Measurements from ENCODE around the gene IRAK3. TPM values are rescaled to one million over a fixed set of nuclear protein-coding genes. Genes with fewer than 3 reads are reported as not detected.
"Not testable (repeated sequence)": the region's sequence is repeated elsewhere in the genome, so short reads cannot be mapped to it uniquely, and the experiment has no call there.

Gene IRAK3
- total RNA-seq, 1 donor from 2014 or later = 0.02 TPM

DNA sequence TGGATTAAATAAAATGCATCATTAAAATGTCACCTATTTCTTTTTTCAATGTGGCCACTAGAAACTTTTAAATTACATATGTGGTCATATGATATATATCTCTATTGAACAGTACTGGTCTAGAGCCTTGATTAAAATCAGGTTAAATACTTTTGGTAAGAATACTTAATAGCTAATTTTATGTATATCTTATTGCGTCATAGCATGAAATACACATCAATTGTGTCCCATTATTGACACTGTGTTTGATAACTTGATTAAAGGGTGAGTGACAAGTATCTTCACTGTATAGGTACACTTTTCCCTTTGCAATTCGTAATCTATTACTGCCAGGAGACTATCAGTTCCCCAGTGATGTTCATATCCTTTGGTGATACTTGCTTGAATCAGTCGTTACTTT lies 108.9 kb downstream of the IRAK3 start:
- no peaks in the 10 kb centered on the region for H3K36me3 Mint-ChIP-seq (ENCODE audit: insufficient read depth)
- H3K4me1 Mint-ChIP-seq (ENCODE audit: low read depth) = no peaks in the 10 kb centered on the region
- no peak overlapping the region for H3K27ac Mint-ChIP-seq
- H3K9me3 Mint-ChIP-seq (ENCODE audit: low read depth) = no peaks in the 10 kb centered on the region
- no peak overlapping the region for H3K4me3 Mint-ChIP-seq (ENCODE audit: low read depth)
- no peak for DNase-seq (ENCODE audit: low spot score, unreplicated experiment)
- no peak for TF ChIP-seq CTCF (IDR thresholded peaks at IDR 0.05; ENCODE audit: unreplicated experiment)
- peaks cover 17% of the 10 kb centered on the region for H3K27me3 Mint-ChIP-seq

DNA sequence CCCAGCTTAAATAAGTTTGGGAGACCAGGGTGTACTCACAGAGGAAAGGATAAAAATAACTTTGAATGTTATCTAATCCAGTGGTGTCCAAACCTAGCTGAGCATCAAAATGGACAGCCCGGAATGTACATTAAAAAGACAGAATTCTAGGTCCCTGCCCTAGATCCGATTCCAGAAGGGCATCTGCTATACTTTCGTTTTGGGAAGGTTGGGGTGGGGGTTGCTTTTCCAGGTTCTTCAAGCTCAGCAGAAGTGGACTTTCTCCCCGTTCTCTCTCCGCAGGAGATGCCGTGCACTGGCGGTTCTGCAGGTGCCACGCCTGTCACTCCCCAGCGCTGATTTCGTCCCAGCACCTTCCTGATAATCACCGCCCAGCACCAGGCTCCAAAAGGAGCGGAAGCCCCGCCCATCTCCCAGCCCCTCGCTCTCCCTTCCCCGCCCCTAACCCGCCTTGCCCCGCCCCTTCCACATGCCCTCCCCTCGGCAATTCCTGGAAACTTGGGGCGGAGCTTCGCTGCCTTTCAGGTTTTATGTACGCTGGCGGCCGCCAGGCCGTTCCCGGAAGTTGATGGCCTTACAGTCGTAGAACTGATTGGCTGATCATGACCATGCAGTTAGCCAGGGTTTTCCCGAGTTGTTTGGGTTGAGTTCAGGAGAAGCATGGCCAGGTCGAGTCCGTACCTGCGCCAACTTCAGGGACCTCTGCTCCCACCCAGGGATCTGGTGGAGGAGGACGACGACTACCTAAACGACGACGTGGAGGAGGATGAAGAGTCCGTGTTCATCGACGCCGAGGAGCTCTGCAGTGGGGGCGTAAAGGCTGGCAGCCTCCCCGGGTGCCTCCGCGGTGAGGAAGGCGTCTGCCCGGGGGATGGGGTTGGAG lies 113.2 kb downstream of the IRAK3 start, which contains the start of gene HELB:
TSS of gene HELB (plus strand) at position 550 of the 883 bp plus-strand sequence. CDS start at position 661, 111 bp downstream.
- peaks cover 3% of the 10 kb centered on the region for H3K4me1 Mint-ChIP-seq (ENCODE audit: low read depth)
- H3K27ac Mint-ChIP-seq = peak within 1 kb of the TSS; percentile 97
- peaks cover 1% of the 10 kb centered on the region for H3K36me3 Mint-ChIP-seq (ENCODE audit: insufficient read depth)
- peaks cover 17% of the 10 kb centered on the region for H3K27me3 Mint-ChIP-seq
- peak within 1 kb of the TSS; percentile 97 for H3K4me3 Mint-ChIP-seq (ENCODE audit: low read depth)
- no peak for TF ChIP-seq CTCF (IDR thresholded peaks at IDR 0.05; ENCODE audit: unreplicated experiment)
- peak; percentile 94 for DNase-seq (ENCODE audit: low spot score, unreplicated experiment)
- no peaks in the 10 kb centered on the region for H3K9me3 Mint-ChIP-seq (ENCODE audit: low read depth)

DNA sequence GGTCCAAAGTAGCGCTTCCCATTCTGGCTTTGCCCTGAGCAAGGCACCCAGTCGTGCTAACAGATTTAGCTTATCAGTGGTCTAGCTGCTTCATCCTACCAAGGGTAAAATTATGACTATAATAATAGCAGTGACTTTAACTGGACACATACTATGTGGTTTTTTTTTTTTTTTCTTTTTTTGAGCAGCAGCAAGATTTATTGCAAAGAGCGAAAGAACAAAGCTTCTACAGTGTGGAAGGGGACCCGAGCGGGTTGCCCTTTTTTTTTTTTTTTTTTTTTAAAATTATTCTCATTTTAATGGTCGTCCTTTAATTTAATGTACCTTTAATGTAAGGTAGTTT lies 113.8 kb downstream of the IRAK3 start:
- peaks cover 1% of the 10 kb centered on the region for H3K36me3 Mint-ChIP-seq (ENCODE audit: insufficient read depth)
- TF ChIP-seq CTCF (IDR thresholded peaks at IDR 0.05; ENCODE audit: unreplicated experiment) = no peak
- peaks cover 3% of the 10 kb centered on the region for H3K4me1 Mint-ChIP-seq (ENCODE audit: low read depth)
- H3K27me3 Mint-ChIP-seq = peaks cover 17% of the 10 kb centered on the region
- H3K9me3 Mint-ChIP-seq (ENCODE audit: low read depth) = no peaks in the 10 kb centered on the region
- no peak for DNase-seq (ENCODE audit: low spot score, unreplicated experiment)
- peak overlapping the region; percentile 97 for H3K27ac Mint-ChIP-seq
- H3K4me3 Mint-ChIP-seq (ENCODE audit: low read depth) = peak overlapping the region; percentile 97

- not testable (repeated sequence) for H3K9me3 Mint-ChIP-seq (ENCODE audit: low read depth); DNase-seq (ENCODE audit: low spot score, unreplicated experiment); H3K27ac Mint-ChIP-seq; H3K4me1 Mint-ChIP-seq (ENCODE audit: low read depth); H3K36me3 Mint-ChIP-seq (ENCODE audit: insufficient read depth)
- peaks cover 17% of the 10 kb centered on the region for H3K27me3 Mint-ChIP-seq
- peak overlapping the region; percentile 97 for H3K4me3 Mint-ChIP-seq (ENCODE audit: low read depth)
These were observed 114.3 kb downstream of the IRAK3 start for GRCh38 chr12:66303316-66303804.

Other genes with a start within 250 kb of the IRAK3 start
- 20.8 and 22.4 TPM in 2 replicates for gene LLPH, start 58.5 kb upstream of the IRAK3 start, total RNA-seq
- 28.7 and 30.9 TPM in 2 replicates for gene TMBIM4, start 19.2 kb upstream of the IRAK3 start, total RNA-seq
- gene HELB, start 113.3 kb downstream of the IRAK3 start, total RNA-seq = 7.0 and 7.1 TPM in 2 replicates